NCI-H2081 (cell line): ENCODE results near the gene RTBDN.
"Not testable (repeated sequence)": the region's sequence is repeated elsewhere in the genome, so short reads cannot be mapped to it uniquely, and the experiment has no call there.

ENCODE experiments used
- DNase-seq, 2 experiments: peaks; one replicate each; lab custom pipeline; 2025; lab: John Stamatoyannopoulos, UW

The RTBDN gene

DNA sequence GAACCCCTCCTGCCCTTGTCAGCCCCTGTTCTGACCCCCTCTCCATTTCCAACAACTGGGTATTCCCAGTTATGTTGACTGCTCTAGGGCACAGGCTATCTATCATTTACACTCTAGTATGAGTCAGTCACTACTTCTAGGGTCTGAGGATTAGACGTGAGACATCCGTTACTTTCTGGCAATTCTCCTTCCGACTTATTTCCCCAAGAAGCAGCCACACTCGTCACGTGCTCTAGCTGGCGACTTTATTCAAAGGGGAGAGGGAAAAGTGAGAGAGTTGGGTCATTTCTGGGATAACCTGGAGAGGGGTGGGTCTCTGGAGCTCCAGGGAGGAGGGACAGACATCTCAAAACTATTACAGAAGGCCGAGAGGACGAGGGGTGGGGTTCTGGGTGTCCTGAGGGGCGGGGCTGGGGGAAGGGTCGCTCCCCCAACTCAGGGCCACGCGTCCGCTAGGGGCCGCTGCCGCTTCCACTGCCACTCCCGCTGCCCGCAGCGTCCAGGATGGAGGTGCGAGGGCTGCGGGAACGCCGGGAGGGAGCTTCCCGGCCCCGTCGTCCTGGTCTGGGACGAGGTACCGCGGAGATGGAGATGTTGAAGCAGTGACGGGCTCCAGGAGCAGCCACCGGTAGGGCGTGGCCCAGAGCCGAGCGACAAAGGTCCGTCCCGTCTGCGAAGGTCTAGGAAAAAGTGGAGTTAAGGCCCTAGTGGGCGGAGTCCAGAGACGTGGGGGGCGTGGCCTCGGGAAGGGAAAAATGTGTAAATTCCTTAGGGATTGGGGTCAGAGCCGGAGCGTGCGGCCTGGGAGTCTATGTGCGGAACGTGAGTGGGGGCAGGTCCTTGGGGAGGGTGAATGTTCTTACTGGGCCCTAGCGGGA lies 8.9 kb downstream of the RTBDN start:
- peak in 1 of 2 experiments; percentile 10 for DNase-seq

DNA sequence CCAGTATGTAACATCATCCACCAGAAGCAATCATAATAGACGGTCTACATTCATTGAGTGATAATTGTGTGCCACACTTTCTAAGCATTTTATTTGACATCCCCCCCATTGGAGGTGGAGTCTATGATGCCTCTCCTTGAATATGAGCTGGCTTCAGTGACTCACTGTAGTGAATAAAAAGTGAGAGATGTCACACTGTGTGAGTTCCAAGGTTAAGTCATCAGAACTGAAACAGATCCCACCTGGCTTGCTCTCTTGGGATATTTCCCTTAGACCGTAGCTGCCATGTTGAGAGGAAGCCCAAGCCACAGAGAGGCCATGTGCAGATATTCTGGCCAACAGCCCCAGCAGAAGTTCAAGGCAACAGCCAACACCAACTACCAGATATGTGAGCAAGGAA lies 12.6 kb downstream of the RTBDN start:
- no peak for DNase-seq

DNA sequence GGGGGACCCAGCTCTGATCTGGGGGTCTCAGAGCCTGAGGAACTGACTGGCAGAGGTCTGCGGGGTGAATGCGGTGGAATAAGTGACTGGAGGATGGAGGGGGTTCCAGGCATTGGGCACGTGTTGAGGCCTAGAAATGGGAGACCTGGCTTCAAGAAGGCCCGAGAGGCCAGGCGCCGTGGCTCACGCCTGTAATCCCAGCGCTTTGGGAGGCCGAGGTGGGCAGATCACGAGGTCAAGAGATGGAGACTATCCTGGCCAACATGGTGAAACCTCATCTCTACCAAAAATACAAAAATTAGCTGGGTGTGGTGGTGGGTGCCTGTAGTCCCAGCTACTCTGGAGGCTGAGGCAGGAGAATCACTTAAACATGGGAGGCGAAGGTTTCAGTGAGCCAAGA lies 16.6 kb downstream of the RTBDN start:
- not testable (repeated sequence) for DNase-seq

DNA sequence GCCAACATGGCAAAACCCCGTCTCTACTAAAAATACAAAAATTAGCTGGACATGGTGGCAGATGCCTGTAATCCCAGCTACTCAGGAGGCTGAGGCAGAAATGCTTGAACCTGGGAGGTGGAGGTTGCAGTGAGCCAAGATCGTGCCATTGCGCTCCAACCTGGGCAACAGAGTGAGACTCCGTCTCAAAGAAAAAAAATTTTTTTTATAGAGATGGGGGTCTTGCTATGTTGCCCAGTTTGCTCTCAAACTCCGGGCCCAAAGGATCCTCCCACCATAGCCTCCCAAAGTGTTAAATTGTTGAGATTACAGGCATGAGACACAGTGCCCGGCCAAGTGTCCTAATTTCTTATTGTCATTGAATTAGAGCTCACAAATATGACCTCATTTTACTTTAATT lies 17.2 kb downstream of the RTBDN start:
- not testable (repeated sequence) for DNase-seq

DNA sequence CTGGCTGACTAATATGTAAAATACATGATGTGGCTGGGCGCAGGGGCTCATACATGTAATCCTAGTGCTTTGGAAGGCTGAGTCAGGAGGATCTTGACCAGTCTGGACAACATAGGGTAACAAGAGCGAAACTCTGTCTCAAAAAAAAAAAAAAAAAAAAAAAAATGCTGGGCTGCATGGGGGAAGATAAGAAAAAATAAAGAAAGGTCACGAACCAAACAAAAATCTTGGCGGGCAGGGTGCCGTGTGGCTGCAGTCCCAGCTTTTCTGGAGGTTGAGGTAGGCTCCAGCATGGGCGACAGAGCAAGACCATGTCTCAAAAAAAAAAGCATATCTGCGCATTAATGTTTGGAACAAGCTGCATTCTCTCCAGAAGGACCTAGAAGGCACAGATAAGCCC lies 19.3 kb downstream of the RTBDN start:
- DNase-seq, result no peak

DNA sequence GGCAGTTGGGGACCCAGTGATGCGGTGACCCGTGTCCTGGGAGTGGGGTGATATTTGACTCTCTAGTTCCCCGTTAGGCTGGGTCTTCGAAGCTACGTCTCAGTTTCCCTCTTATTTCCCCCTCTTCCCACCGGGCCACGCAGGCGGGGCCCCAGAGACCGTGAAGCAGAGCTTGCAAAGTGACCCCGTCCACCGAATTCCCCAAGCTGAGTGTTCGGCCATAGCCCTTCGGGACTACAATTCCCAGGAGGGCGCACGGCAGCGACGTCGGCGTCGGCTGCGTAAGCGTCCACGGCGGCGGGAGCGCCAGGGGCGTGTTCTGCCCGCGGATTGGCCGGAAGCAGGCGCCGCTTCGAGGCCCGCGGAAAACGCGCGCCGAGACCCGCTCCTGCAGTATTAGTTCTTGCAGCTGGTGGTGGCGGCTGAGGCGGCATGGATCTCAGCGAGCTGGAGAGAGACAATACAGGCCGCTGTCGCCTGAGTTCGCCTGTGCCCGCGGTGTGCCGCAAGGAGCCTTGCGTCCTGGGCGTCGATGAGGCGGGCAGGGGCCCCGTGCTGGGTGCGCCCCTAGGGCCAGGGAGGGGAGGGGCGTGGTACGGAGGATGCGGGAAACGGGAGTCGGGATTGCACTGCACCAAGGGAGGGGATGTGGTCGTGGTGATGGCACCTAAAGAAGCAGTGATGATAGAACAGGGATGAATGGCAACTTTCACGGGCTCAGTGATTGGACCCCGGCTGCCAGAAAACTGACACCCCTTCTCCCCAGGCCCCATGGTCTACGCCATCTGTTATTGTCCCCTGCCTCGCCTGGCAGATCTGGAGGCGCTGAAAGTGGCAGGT lies 27.9 kb downstream of the RTBDN start, which contains the start of gene RNASEH2A:
Gene RNASEH2A, plus strand, starts transcription at position 343 of the 840 bp plus-strand sequence. Its CDS starts 90 bp downstream, at position 433.
- DNase-seq, result peak; percentile 90 to 93

DNA sequence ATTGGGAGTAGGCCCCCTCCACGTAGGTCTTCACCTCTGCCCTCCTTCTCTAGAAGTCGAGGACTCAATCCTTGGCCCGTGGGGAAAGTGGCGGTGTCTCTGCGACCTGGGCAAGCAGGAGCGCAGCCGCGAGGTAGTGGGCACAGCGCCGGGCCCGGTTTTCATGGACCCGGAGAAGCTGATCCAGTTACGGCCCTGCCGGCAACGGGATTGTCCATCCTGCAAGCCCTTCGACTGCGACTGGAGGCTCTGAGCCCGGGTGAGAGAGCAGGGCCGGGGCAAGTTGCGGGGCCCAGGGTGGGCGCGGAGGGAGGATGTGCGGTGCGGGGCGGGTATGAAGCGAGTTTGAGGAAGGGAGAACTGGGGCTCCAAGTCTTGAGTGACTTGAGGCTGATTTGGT lies 30.3 kb downstream of the RTBDN start:
- no peak for DNase-seq

DNA sequence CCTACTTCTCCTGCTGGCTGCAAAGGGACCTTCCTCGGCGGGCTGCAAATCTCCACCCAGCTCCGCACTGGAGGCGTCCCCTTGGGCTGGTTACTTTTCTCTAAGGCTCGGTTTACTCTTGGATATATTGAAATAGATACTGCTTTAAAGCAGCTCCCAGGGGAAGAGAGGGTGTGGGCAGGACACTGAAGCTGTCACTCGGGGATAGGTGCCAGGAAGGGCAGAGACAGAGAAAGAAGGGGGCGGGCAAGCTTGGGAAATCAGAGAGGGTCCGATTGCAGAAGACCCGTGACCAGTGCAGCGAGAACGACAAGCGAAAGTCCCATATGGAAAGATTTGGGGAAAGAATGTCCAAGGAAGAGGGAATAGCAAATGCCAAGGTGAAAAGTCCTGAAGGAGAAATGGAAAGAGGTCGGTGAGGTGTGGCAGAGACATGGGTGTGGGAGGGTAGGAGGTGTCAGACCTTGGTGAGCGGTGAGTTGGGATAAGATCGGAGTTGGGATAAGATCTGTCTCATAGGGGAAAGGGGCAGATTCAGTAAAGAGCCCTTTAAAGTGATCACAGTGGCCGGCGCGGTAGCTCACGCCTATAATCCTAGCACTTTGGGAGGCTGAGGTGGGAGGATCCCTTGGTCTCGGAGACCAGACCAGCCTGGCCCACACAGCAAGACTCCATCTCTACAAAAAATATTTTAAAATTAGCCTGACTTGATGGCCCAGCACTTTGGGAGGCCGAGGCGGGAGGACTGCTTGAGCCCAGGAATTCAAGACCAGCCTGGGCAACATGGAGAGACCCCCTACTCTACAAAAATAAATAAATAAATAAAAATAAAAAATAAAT lies 31.9 kb downstream of the RTBDN start:
- DNase-seq, result no peak

DNA sequence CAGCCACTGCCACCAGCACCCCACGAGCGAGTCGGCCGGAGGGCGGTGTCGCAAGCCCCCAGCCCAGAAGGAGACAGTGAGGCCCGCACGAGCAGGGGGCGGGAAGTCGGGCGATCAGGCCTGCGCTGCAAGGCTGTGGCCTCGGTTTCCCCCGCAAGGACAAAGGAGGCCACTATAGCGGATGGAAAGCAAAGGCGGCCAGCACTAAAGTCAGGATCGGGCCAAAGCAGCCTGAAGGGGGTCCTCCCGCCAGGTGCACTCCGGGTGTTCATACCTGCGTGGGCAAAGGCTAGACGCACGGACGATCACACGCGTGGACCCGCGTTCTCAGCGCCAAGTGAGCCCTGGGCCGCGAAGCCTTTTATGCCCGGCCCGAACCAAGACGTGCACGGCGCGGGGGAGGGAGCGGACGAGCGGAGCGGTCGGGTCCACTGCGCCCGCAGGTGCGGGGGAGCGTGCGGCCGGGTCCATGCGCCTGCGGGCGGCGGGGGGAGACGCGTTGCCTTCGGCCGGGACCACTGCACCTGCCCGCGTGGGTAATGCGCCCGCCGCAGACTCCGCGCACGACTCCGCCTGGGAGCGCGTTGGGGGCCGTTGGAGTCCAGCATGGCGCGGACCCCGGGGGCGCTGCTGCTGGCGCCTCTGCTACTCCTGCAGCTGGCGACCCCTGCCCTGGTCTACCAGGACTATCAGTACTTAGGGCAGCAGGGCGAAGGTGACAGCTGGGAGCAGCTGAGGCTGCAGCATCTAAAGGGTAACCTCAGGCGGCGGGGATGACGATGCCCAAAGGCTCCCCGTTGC lies 32.7 kb downstream of the RTBDN start, which contains the start of the genes PRDX2 and THSD8:
Gene PRDX2, minus strand, starts transcription at position 335 of the 801 bp plus-strand sequence. CDS start 539 bp downstream, outside the sequence.
Gene THSD8, plus strand, starts transcription at position 604 of the 801 bp plus-strand sequence. Its CDS starts 3 bp downstream, at position 607.
- DNase-seq, result peak; percentile 83 to 89

DNA sequence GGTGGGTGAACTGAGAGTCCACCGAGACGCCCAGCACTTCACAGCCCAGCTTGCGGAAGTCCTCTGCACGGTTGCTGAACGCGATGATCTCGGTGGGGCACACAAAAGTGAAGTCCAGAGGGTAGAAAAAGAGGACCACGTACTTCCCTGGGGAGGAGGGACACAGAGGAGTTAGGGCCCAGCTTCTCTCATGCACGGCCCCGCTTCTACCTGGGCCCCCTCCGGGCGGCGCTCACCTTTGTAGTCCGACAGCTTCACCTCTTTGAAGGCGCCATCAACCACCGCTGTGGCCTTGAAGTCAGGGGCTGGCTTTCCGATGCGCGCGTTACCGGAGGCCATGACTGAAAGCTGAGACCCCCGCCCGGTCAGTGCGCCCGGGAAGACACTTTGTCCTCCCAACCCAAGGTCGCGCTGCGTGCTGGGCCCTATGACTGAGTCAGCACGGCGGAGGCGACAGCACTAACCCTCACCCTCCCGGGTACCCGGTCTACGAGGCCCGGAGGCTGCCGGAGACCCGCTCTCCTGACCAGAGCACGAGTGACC lies 33.4 kb downstream of the RTBDN start:
- no peak for DNase-seq

DNA sequence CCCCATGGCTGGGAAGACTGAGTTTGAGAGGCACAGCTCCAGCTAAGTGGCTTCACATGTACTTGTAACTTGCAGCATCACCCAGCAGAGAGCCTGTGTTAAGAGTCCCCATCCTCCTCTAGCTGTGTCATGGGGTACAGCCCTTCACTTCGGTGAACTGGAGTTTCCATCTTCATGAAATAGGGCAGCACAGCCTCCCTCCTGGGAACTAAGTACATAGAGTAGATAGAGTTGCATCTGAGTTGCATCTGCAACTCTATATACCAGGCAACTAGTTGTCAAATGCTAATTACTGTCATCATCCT lies 34.0 kb downstream of the RTBDN start:
- DNase-seq, result no peak

DNA sequence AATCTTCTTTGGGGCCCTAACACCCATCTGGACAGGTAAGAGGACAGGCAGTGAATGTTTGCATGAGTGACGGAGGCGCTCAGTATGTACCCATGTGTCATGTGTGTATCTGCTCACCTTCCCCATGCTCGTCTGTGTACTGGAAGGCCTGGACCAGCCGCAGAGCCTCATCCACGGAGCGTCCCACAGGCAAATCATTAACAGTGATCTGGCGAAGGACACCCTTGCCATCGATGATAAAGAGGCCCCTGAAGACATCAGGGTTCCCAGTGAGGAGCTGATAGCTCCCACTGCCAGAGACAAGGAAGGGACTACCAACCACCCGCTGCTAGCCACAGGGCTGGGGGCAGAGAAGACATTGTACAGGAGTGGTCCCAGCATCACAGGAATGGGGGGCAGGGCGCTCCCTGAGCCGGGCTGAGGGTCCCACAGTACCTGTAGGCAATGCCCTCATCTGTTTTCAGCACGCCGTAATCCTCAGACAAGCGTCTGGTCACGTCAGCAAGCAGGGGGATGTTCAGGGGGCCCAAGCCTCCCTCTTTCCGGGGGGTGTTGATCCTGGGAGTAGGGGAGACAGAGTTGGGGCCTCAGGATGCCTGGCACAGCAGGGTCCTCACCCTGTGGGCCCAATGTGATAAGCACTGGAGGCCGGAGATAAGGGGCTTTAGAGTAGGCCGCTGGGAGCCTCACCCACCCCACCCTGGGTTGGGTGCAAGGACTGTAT lies 34.5 kb downstream of the RTBDN start:
- no peak for DNase-seq

DNA sequence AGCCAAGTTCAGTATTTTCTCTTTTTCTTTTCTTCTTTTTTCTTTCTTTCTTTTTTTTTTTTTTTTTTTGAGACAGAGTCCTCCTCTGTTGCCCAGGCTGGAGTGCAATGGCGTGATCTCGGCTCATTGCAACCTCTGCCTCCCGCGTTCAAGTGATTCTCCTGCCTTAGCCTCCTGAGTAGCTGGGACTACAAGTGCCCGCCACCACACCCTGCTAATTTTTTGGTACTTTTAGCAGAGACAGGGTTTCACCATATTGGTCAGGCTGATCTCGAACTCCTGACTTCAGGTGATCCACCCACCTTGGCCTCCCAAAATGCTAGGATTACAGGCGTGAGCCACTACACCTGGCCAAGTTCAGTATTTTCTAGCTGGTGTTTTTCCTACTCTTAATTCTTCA lies 36.8 kb downstream of the RTBDN start:
- not testable (repeated sequence) for DNase-seq

DNA sequence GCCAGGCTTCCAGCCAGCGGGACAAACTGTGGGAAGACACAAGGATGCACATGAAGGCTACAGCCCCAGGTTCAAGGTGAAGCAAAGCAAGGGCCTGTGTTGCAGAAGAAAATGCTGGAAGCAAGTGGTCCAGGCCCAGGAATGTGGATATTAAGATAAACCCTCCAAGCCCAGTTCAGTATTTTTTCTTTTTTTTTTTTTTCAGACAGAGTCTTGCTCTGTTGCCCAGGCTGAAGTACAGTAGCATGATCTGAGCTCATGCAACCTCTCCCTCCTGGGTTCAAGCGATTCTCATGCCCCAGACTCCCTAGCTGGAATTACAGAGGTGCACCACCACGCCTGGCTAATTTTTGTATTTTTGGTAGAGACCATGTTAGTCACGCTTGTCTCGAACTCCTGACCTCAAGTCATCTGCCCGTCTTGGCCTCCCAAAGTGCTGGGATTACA lies 37.2 kb downstream of the RTBDN start:
- DNase-seq, result no peak

DNA sequence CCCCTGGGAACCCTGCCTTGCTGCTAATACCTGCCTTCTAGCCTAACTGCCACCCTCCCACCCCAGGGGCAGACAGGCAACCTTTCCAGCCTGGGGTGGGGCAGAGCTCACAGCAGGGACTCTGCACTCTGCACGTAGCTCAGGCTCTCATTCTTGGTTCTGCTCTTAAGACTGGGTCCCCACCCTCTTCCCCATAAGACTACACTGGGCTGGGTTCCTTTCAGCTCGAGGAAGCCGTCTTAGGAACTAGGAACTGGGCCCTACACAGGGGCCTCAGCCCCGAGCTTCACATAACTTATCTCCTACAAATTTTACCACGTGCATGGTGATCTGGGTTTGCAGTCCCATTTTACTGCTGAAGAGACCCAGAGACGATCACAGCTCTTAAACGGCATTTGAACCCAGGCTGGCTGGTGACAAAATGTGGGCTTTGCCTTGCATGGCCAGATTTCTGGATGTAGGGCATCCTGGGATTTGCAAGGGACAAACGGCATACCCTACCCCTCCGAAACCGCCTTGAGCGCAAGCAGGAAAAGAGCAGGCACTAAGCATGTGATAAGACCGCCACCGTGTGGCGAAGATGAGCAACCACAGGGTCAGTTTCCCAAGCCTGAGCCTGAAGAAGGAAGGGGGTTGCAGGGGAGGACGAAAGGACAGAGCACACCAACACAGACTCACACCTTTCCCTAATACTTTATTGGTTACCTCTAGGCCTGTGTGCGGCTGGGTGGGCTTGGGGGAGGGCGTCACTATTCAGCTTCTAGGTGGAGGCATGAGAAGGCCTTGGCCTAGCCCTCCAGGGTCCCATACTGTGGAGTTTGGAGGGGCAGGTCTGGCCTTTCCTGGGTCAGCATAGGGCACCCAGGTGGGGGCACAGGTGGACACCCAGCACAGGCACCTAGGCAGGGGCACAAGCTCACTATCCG lies 38.0 kb downstream of the RTBDN start:
- peak; percentile 70 to 78 for DNase-seq

DNA sequence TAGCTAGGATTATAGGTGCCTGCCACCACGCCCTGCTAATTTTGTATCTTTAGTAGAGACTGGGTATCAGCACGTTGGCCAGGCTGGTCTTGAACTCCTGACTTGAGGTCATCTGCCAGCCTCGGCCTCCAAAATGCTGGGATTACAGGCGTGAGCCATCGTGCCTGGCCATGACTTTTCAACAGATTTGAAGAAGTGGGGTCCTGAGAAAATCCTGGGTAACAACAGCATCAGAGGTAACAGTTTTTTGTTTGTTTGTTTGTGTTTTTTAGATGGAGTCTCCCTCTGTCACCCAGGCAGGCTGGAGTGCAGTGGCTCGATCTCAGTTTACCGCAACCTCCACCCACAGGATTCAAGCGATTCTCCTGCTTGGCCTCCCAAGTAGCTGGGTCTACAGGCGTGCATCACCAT lies 39.4 kb downstream of the RTBDN start:
- DNase-seq, result no peak

DNA sequence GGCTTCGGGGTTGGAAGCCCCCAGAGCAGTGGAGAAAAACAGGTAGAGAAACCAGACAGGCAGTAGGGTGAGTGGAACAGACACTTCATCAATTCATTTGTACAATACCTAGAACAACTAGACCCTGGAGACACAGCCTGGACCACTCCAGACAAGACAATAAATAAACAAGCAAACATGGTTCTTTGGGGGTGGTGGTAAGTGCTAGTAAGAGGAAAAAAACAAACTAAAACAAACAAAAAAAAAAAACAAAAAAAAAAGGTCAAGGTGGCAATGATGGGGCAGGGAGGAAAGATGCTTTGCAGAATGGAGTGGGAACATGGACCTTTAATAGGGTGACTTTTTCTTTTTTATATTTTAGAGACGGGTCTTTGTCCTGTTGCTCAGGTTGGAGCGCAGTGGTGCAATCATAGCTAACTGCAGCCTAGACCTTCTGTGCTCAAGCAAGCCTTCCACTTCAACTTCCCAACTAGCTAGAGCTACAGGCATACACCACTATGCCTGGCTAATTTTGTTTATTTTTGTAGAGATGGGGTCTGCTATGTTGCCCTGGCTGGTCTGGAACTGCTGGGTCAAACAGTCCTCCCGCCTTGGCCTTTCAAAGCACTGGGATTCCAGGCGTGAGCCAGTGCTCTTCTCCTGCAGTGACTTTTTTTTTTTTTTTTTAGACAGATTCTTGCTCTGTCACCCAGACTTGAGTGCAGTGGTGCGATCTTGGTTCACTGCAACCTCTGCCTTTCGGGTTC lies 40.0 kb downstream of the RTBDN start:
- DNase-seq, result no peak
